Measurements from ENCODE around the gene QRFP.

DNA sequence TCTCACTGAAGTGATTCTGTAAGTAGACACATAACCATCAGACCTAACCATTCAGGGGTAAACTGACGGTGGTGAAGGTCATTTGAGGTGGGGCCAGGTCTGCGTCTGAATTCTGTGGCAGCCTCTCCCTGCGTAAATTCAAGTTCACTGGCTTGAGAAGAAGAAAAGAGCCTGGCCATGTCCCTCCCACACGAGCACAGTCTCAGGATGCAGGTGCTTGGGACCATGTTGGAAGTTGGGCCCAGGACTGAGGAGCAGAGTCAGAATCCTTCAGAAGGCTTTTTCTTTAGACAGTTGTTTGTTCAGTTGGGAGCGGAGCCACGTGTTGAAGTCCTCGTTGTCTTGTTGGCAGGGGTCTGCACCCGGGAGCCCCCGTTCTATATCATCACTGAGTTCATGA, 24.1 kb downstream of the QRFP start:
- TF ChIP-seq, protein P1, sequence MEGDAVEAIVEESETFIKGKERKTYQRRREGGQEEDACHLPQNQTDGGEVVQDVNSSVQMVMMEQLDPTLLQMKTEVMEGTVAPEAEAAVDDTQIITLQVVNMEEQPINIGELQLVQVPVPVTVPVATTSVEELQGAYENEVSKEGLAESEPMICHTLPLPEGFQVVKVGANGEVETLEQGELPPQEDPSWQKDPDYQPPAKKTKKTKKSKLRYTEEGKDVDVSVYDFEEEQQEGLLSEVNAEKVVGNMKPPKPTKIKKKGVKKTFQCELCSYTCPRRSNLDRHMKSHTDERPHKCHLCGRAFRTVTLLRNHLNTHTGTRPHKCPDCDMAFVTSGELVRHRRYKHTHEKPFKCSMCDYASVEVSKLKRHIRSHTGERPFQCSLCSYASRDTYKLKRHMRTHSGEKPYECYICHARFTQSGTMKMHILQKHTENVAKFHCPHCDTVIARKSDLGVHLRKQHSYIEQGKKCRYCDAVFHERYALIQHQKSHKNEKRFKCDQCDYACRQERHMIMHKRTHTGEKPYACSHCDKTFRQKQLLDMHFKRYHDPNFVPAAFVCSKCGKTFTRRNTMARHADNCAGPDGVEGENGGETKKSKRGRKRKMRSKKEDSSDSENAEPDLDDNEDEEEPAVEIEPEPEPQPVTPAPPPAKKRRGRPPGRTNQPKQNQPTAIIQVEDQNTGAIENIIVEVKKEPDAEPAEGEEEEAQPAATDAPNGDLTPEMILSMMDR (IDR thresholded peaks at IDR 0.05) = no peak
- TF ChIP-seq POLR2A (IDR thresholded peaks at IDR 0.05) = no peak
